ENCODE data around the gene BABAM2.
"Not testable (repeated sequence)": the region's sequence is repeated elsewhere in the genome, so short reads cannot be mapped to it uniquely, and the experiment has no call there.

Gene BABAM2

GRCh38 chr2:28367667-28368356 is 477.3 kb downstream of the BABAM2 start:
- DNase-seq, result no peak

DNA sequence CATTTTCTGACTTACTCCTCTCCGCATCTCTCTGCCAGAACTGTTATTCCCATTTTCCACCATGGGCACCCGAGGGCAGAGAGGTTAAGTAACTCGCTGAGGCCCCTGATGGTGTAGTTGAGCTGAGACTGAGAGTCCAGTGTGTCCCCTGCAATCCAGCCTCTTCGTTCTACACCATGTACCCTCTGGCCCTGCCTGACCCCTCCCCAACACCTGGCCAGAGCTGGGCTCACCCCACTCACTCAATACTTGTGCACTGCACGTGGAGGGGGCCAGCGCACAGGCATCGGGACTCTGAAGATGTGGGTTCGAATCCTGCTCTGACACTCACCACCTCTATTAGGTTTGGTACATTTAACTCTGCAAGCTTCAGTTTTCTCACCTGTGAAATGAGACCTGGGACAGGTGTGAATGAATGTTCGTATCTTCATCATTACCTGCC is 477.8 kb downstream of the BABAM2 start:
- DNase-seq, result no peak

DNA sequence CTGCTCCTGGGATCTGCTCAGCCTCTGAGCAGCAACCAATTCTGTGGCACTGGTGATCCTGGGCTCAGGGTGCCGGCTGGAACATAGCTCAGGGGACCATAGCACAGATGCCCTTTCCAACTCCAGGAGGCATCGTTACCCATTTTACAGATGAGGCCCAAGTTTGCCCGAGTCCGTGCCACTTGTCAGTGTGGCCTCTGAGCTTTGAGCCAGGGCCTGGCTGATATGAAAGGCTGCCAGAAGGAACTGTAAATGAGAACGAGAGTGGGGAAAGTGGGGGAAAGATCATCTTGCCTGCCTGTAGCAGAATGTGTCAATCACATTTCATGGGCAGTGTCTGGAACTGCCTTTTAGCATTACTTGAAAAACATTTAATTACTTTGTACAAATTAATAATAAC is 478.8 kb downstream of the BABAM2 start:
- DNase-seq, result no peak

DNA sequence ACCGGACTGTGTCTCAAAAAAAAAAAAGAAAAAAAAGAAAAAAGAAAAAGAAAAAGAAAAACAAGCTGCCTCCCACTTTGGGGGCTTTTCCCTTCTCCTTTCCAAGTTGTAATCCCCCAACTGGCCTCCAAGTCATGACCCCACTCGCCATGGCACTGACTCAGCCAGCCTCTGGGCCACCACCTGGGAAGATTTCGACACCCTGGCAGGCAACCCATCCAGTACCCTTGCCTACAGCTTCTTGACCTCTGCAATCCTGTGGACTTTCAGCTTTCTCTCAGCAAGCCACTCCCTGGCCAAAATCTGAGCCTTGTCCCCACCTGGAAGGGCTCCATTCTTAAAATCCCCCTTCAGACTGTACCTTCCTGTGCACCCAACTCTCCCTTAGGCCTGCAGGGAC is 479.8 kb downstream of the BABAM2 start:
- no peak for DNase-seq

DNA sequence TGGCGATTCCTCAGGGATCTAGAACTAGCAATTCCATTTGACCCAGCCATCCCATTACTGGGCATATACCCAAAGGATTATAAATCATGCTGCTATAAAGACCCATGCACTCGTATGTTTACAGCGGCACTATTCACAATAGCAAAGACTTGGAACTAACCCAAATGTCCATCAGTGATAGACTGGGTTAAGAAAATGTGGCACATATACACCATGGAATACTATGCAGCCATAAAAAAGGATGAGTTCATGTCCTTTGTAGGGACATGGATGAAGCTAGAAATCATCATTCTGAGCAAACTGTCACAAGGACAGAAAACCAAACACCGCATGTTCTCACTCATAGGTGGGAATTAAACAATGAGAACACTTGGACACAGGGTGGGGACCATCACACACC is 481.2 kb downstream of the BABAM2 start:
- DNase-seq, result not testable (repeated sequence)

DNA sequence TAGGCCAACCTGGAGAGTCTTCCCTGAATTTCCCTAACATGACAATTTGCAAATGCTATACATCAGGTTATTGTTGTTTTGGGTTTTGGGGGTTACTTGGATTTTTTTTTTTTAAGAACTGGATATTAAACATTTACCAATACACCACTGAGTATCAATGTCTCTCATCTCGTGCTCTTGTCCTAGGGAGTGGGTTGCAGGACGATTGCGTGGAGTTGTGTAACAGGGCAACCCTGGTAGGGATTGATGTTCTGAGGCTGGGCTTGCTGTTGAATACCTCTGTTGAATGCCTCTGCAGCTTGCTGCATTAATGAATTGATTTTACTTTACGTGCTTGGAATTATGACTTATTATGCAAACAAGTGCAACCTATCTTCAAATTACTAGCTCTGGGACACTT is 483.3 kb downstream of the BABAM2 start:
- no peak for DNase-seq

- no peak for DNase-seq
Observed at GRCh38 chr2:28374331-28374730, 483.8 kb downstream of the BABAM2 start.

DNA sequence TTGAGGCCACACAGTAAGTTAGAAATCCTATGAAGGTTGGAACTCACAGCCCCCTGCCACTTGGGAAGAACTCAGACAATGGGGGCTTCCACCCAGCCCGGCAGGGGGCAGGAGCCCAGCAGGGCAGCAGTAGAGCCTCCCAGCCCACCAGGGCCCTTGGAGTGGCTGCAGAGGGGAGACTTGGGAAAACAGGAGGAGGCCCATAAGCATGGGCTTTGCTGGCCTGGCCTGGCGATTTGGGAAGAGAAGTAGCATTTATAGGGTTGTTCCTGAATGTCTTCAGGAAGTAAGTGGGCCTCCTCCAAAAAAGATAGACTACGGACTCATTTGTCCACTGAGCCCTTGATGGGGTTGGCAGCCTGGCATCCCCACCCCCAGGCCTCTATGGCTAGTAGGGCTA is 484.7 kb downstream of the BABAM2 start:
- no peak for DNase-seq

DNA sequence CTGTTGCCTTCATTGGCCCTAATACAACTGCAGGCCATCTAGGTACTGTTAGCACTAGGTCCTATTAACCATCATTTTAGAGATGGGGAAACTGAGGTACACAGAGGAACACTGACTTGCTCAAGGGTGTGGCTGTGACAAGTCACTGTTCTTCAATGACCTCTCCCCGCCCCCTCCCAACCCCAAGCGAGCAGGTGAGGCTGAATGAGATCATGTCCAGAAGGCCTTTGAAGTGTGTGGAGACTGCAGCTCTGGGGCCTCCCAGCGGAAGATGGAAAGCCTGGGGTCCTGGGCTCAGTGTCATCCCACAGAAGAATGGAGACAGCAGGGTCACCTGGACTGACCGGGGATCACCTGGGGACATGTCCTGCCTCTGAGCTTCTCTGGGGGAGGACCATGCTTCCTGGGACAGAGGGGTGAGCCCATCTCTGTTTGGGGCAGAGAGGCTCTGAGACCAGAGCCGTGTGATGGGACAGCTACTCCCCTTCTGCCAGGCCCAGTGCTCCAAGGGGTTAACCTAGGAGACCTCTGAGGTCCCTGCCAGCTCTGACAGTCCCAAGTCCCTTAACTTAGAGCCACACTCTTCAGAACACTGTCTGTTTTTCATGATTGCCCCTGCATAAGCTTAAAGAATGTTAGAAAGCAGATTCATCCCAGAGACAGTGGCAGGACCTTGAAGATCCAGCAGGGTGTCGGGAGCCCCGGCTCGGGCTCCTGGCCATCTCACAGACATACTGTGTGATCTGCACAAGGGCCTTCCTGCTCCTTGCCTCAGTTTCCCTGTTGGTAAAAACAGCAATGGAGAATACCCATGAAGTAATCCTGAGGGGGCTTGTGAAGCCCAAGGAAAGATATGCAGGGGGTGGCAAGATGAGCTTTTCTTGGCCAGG is 485.5 kb downstream of the BABAM2 start:
- no peak for DNase-seq

DNA sequence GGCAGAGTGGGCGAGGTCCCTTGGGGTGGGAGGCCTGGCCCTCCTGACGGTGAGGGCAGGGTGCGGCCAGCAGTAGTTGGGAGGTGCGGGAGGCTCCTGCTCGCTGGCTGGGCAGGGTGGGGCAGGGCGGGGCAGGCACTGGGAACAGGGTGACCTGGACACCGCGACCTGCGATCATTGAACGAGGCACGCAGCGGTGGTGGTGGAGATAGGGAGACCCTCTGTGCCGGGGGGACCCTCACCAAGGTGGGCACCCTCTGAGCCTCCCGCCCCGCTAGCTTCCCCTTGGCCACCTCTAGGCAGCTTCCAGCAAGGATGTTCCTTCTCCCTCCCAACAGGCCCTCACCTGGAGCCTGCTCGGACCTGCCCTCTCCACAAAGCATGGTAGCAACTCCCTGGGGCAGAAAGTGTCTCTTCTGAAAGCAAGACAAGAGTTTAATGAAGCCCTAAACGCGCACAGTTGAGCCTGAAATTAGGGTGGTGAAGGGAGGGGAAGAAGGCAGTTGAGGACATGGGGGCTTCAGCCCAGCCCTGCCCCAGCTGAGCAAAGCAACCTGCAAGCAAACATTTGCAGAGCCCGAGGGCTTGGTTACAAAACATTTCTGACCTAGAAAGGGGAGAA is 486.8 kb downstream of the BABAM2 start:
- no peak for DNase-seq

DNA sequence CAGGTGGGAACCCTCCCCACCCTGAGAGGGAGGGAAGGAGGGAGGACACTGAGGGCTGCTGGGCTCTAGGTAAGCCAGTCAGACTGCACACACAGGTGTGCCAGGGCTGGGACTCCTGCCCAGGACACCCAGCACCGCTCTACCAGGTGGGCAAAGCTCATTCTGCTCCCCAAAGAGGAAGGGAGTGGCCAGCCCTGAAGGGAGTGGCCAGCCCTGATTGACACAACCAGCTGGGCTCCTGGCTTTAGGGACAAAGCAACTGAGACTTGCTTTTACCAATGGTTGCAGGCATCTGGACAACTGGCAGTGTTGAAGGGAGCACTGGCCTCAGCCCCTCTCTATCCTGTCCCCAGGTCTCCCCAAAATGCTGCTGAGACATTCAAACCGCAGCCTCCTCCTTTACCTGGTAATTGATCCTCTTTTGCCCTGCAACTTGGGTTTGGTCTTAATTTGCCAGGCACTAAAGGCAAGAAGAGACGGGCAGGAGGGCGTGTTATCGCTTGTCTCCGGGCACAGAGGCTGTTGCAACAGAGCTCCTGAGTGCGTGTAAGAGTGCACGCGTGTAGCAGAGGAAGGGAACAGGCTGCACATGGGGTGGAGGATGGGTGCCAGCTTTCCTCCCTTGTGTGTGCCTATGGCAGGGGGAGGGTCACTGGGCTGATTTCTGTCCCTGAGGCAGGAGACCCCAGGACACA is 487.6 kb downstream of the BABAM2 start:
- DNase-seq, result no peak

- DNase-seq, result no peak
Observed at GRCh38 chr2:28378679-28379584, 488.4 kb downstream of the BABAM2 start.

DNA sequence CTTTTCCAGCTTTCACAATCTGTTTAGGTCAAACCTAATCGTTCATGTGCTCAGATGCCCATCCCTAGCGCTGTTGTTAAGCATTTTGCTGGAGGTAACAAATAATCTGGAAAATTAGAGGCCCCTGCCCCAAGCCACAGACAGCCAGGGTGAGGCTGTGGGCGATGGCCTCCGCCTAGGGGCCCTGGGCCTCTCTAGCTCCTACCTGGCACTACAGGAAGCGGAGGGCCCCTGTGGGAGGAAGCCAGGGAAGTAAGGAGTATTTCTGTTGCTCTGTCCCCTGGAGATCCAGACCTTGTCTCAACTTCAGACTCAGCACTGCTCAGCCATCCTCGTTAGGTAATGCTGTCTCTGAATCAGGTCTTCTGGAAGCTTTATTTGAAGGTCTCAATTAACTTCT is 489.7 kb downstream of the BABAM2 start:
- no peak for DNase-seq

DNA sequence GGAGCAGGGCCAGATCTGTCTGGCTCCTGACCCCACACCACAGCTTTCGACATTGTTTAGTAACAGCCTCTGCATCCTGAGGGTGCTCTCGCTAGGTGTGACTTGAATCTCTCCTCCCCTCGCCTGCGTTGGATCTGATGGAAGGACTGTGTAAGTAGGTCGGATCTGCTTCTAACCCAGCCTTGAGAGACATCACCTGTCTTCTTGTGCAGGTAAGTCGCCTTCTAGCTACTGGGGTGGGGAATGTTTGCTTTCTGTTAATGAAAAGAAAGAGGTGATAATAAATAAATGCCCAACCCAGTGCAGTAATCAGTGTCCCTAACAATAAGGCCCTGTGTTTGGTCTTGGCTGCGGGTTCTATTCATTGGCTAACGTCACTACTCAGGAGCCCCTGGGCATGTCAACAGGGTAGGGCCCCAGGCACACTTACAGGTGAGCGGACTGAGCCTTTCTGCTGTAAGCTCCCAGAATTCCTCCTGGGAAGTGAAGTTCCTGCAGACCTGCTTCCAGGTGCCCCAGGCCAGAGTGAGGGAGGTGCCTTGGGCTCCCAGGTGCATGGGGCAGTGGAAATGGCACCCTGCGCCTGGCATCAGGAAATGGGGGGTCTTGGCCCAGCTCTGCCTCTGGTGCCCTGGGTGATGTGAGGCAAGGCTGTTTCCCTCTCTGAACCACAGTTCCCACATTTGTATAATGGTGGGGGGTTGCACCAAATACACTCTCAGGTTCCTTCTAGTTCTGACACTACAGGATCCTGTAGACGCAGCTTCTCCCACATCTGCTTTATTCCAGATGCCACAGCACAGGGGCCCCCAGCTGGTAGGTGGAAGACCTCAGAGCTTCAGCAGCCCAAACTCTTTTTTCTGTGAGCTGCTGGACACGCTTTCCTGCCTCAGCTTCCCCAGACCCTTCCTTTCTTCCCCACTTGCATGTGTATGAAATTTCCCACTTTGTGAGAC is 491.0 kb downstream of the BABAM2 start:
- DNase-seq, result no peak

DNA sequence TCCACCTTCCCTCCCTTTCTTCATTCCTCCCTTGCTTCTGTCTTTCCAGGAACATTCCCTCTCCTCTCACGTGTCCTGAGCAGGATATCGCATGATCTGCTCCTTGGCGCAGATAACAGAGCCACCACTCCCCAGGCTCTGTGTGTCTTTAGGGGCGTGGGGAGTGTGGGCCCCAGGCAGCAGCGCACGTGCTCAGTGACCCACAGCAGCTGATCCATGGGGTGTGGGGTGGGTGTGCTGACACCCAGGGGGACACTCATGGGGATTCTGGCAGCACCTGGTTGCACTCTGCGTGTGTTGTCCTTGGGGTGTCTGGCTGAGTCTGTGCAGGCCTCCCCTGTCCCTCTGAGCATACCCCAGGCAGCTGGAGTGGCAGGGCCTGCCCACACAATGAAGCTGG is 492.2 kb downstream of the BABAM2 start:
- DNase-seq, result no peak

DNA sequence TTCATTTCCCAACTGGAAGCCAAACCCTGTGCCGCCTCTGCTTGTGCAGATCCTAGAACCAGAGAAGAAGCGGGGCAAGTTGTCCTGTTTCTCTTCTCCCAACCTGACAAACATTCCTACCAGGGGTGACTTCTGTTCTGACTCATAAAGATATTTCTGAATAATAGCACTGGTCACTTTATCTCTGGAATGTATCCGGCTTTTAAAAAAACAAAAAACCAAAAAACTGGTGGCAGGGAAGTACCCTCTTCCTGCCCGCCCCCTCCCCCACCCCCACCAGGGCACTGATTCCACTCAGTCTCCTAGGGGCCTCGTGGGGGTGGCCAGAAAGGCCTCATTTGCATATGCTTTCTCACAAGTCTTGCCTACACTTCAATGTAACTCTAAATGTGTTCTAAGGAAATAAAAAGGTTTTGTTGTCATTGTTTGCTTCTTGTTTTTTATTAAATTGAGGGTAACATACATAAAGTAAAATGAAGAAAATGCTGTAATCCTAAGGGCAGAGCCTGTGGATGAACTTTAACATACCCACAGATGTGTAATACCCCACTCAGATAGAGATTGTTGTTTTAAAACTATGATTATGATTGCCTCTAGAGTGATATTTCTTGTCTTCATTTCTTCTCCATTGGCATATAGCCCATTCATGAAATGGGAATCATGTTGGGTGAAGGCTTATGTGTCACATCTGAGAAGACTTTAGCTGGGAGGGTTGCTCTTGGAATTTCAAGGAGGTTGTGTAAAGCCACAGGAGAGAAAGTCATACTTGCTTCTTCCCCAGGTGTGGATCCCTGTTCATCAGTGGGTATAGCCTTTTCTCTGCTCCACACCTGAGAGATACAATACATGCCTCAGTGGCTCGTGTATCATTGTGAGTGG is 496.8 kb downstream of the BABAM2 start:
- no peak for DNase-seq
